GM12878 (cell line): ENCODE data around the gene UQCC2. TPM values are rescaled to one million over a fixed set of nuclear protein-coding genes. Genes with fewer than 3 reads are reported as not detected.

Source experiments
- ATAC-seq: fragments of 200-7000 bp; cut with Tn5 transposase; 3 replicates; pipeline ENCODE4 v1.9.1; 2020; ENCODE audit warnings: mild to moderate bottlenecking, moderate library complexity
- BruUV-seq: library from RNA; stranded (reverse); fragments of 400-500 nt; replicated peaks from 2 replicates; lab custom pipeline; 2021; lab: Mats Ljungman, UMichigan
- CTCF ChIA-PET: fragments of 300-600 bp; sonication (Branson Sonifier 250); formaldehyde crosslinking; extraction: SDS; loops from one replicate; lab custom pipeline; 2021; ENCODE audit warnings: inconsistent platforms; lab: Yijun Ruan, JAX
- POLR2A ChIA-PET: fragments of 350-600 bp; formaldehyde crosslinking; extraction: SDS; loops from one replicate; lab custom pipeline; 2021; ENCODE audit warnings: inconsistent platforms; lab: Charles Lee
- RAD21 ChIA-PET: fragments of 300-600 bp; sonication (Branson Sonifier 250); formaldehyde crosslinking; loops from one replicate; lab custom pipeline; 2023; ENCODE audit warnings: antibody characterized with exemption; ENCODE audit not compliant: unreplicated experiment; lab: Charles Lee
- SMC1A ChIA-PET: fragments of 300-600 bp; sonication (Branson Sonifier 250); formaldehyde crosslinking; loops from one replicate; lab custom pipeline; 2023; ENCODE audit not compliant: unreplicated experiment, uncharacterized antibody; lab: Charles Lee
- DNase-seq: peaks from one replicate; pipeline ENCODE4 v3.0.0-alpha.2; 2011; ENCODE audit warnings: low read depth, low spot score
- FAIRE-seq: peaks from 3 replicates; lab custom pipeline; 2011; peaks lifted over from hg19 to GRCh38; lab: Jason Lieb, UNC
- H2AFZ ChIP-seq: 2 replicates; pipeline ENCODE4 v1.6.0; 2011; ENCODE audit warnings: low read depth, low read length, control low read depth; ENCODE audit not compliant: control insufficient read depth
- H3K27ac ChIP-seq: 2 replicates; pipeline ENCODE4 v1.5.1; 2011; ENCODE audit warnings: control low read depth; ENCODE audit not compliant: control insufficient read depth, insufficient read depth
- H3K27me3 ChIP-seq, 2 experiments: replicated peaks in 1 of 2; 2 replicates each; pipeline versions ENCODE4 v1.6.0 to v1.6.1; 2011; ENCODE audit warnings: low read length in 1 of 2; ENCODE audit not compliant: control insufficient read depth in 2 of 2, insufficient read depth in 2 of 2
- H3K36me3 ChIP-seq, 2 experiments: 2 replicates each; pipeline ENCODE4 v1.5.1; 2011; ENCODE audit warnings: low read length in 1 of 2; ENCODE audit not compliant: control insufficient read depth in 2 of 2, insufficient read depth in 2 of 2
- H3K4me1 ChIP-seq: 2 replicates; pipeline ENCODE4 v1.6.1; 2011; ENCODE audit warnings: mild to moderate bottlenecking, low read length, moderate library complexity, mixed read lengths; ENCODE audit not compliant: control insufficient read depth, insufficient read depth
- H3K4me2 ChIP-seq: 2 replicates; pipeline ENCODE4 v1.6.0; 2011; ENCODE audit warnings: control low read depth; ENCODE audit not compliant: control insufficient read depth, insufficient read depth
- H3K4me3 ChIP-seq: fragments of 200-600 bp; sonication (generic); 2 replicates; pipeline ENCODE4 v1.5.1; 2016
- H3K79me2 ChIP-seq: 2 replicates; pipeline ENCODE4 v1.6.0; 2011; ENCODE audit warnings: low read length; ENCODE audit not compliant: control insufficient read depth, insufficient read depth
- H3K9ac ChIP-seq: 2 replicates; pipeline ENCODE4 v1.8.0; 2011; ENCODE audit warnings: low read length, control low read depth, mixed read lengths; ENCODE audit not compliant: control insufficient read depth, insufficient read depth
- H3K9me3 ChIP-seq: replicated peaks from 3 replicates; pipeline ENCODE4 v1.5.1; 2011; ENCODE audit warnings: mild to moderate bottlenecking, low read length; ENCODE audit not compliant: control insufficient read depth, insufficient read depth
- H4K20me1 ChIP-seq: 2 replicates; pipeline ENCODE4 v1.6.0; 2011; ENCODE audit not compliant: control insufficient read depth, insufficient read depth
- BMI1 ChIP-seq: fragments of 450-650 bp; IDR thresholded peaks from 2 replicates; pipeline ENCODE4 v1.6.1; 2016; ENCODE audit warnings: mild to moderate bottlenecking, moderate library complexity, borderline replicate concordance
- EED ChIP-seq: sonication (generic); IDR thresholded peaks from 2 replicates; pipeline ENCODE4 v1.6.1; 2016; ENCODE audit warnings: antibody characterized with exemption, low read depth
- HCFC1 ChIP-seq: fragments of 150-350 bp; IDR thresholded peaks from 2 replicates; pipeline ENCODE4 v1.6.1; 2014; ENCODE audit warnings: low read length
- RBBP5 ChIP-seq: fragments of 200-600 bp; sonication (generic); conservative IDR thresholded peaks from 2 replicates; pipeline ENCODE4 v1.6.1; 2016
- STAT3 ChIP-seq: IDR thresholded peaks from 2 replicates; pipeline ENCODE4 v1.6.1; 2011; ENCODE audit warnings: low read depth, low read length, improper control_type of control experiment
- ZNF24 ChIP-seq: fragments of 450-650 bp; IDR thresholded peaks from 2 replicates; pipeline ENCODE4 v1.6.1; 2017; ENCODE audit warnings: antibody characterized with exemption, mild to moderate bottlenecking
- ZZZ3 ChIP-seq: IDR thresholded peaks from 2 replicates; pipeline ENCODE4 v1.6.1; 2011; ENCODE audit warnings: low read depth; ENCODE audit not compliant: control insufficient read depth, insufficient read length
- WGBS: methylation state at CpG from one replicate; pipeline ENCODE4 v1.1.6; 2016; ENCODE audit warnings: low lambda C conversion rate; ENCODE audit not compliant: insufficient replicate concordance, insufficient coverage; ENCODE audit errors: missing lambda C conversion rate; 5-methylcytosine and 5-hydroxymethylcytosine counted together
- in situ Hi-C: fragments of 300-500 bp; cut with MboI; formaldehyde crosslinking; loops from 9 replicates; pipeline ENCODE4 v1.14.3; 2018; ENCODE audit warnings: mixed read lengths
- intact Hi-C: fragments of 100-400 bp; cut with micrococcal nuclease; formaldehyde crosslinking; loops from one replicate; pipeline ENCODE4 v1.14.2; 2022; ENCODE audit not compliant: unreplicated experiment
- polyA plus RNA-seq, 11 experiments: library from polyadenylated mRNA; depleted of rRNA in 4 of 11; unstranded in 6 of 11; stranded (reverse) in 5 of 11; fragments of >200 nt; fragmentation: Nextera tagmentation in 4 of 11; fragmentation: Illumina TruSeq in 1 of 11; extraction: Ambion mirVana in 4 of 11; extraction: Trizol in 1 of 11; gene quantifications; 1 replicate in 1 of 11; 2 replicates in 10 of 11; pipeline versions ENCODE4 v1.2.1 to v1.2.3, GENCODE V29; 2011 to 2016; ENCODE audit warnings: inconsistent platforms in 2 of 11, missing spikeins in 2 of 11, low read depth in 1 of 11
- total RNA-seq, 4 experiments: library from RNA; depleted of rRNA in 3 of 4; stranded (reverse); fragments of >200 nt in 3 of 4; fragmentation: Illumina TruSeq in 1 of 4; extraction: Trizol in 1 of 4; gene quantifications; 2 replicates each; pipeline versions ENCODE4 v1.2.1 to v1.2.3, GENCODE V29; 2013 to 2021
- TF ChIP-seq, protein P1 (sequence below): fragments of 150-350 bp; IDR thresholded peaks from 2 replicates; pipeline ENCODE4 v1.6.1; 2016; ENCODE audit warnings: low read depth, low read length

UQCC2 gene
- total and polyA plus RNA-seq, 10 of the 15 experiments (the other 5 are each of a cell fraction or from before 2014, with no cell fraction given) = 40.6 to 478 (median 71.2) TPM

DNA sequence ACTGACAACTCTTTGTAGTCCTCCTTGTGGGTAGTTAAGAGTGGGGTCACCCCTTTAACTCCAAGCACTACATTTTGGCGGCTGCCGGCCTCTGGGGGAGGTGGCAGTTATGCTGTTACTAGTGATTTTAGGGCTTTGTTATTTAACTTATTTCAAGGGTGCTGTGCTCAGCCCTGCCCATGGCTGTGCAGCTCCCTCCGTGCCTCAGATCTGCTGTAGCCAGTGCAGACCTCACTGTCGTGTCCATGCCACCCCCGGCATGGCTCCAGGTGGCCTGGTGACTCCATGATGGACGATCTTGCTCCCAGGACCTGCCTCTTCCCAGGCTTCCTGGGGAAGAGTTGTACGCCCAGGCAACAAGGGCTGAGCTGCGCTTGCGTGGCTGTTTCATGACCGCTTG is 15.4 kb downstream of the UQCC2 start:
- ChIA-PET SMC1A (interaction anchor here (1.1 kb wide), 1 partner anchor 106 kb away, joined by 3 read pairs; no protein-coding TSS in a partner anchor), RAD21 (no interaction called here), POLR2A (no interaction called here), CTCF (interaction anchor here (2.4 kb wide), 1 partner anchor 106 kb away, joined by 6 read pairs; no protein-coding TSS in a partner anchor)
- TF ChIP-seq ZZZ3 (no peak), BMI1 (no peak), EED (no peak), ZNF24 (no peak), HCFC1 (no peak), RBBP5 (no peak), STAT3 (no peak)
- TF ChIP-seq, protein P1, sequence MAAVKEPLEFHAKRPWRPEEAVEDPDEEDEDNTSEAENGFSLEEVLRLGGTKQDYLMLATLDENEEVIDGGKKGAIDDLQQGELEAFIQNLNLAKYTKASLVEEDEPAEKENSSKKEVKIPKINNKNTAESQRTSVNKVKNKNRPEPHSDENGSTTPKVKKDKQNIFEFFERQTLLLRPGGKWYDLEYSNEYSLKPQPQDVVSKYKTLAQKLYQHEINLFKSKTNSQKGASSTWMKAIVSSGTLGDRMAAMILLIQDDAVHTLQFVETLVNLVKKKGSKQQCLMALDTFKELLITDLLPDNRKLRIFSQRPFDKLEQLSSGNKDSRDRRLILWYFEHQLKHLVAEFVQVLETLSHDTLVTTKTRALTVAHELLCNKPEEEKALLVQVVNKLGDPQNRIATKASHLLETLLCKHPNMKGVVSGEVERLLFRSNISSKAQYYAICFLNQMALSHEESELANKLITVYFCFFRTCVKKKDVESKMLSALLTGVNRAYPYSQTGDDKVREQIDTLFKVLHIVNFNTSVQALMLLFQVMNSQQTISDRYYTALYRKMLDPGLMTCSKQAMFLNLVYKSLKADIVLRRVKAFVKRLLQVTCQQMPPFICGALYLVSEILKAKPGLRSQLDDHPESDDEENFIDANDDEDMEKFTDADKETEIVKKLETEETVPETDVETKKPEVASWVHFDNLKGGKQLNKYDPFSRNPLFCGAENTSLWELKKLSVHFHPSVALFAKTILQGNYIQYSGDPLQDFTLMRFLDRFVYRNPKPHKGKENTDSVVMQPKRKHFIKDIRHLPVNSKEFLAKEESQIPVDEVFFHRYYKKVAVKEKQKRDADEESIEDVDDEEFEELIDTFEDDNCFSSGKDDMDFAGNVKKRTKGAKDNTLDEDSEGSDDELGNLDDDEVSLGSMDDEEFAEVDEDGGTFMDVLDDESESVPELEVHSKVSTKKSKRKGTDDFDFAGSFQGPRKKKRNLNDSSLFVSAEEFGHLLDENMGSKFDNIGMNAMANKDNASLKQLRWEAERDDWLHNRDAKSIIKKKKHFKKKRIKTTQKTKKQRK = no peak
- WGBS = 56% methylated on average over 10 of the region's 10 CpGs
- Histone ChIP-seq H3K9ac (peak overlapping the region; percentile 7; the same call in 1 of the 2 replicates), H3K36me3 (peaks cover 28 to 36% of the 10 kb centered on the region in 2 experiments), H3K27ac (0 out of 2 replicates have a peak overlapping the region, but pooled peaks have one; percentile 76), H2AFZ (no peak overlapping the region), H3K4me1 (peaks cover 35% of the 10 kb centered on the region), H3K9me3 (no peaks in the 10 kb centered on the region), H3K4me3 (no peak overlapping the region), H3K27me3 (no peaks in the 10 kb centered on the region), H3K4me2 (no peak overlapping the region), H3K79me2 (no peaks in the 10 kb centered on the region), H4K20me1 (no peaks in the 10 kb centered on the region)
- no peak for FAIRE-seq
- BruUV-seq = no TSS peak
- ATAC-seq = no peak
- intact Hi-C loops = no loop called here
- no peak for DNase-seq
- in situ Hi-C loops = no loop called here
